Activated CD4-positive, alpha-beta T cell treated with anti-CD3 and anti-CD28 coated beads, Interleukin-2, amount 50 U/mL, for 48 hours (primary cell): ENCODE data around the gene LCLAT1.
"Not testable (repeated sequence)": the region's sequence is repeated elsewhere in the genome, so short reads cannot be mapped to it uniquely, and the experiment has no call there.

ENCODE experiments used
- DNase-seq, 2 experiments: peaks; one replicate each; pipeline ENCODE4 v3.0.0-alpha.2; 2020

Gene LCLAT1

DNA sequence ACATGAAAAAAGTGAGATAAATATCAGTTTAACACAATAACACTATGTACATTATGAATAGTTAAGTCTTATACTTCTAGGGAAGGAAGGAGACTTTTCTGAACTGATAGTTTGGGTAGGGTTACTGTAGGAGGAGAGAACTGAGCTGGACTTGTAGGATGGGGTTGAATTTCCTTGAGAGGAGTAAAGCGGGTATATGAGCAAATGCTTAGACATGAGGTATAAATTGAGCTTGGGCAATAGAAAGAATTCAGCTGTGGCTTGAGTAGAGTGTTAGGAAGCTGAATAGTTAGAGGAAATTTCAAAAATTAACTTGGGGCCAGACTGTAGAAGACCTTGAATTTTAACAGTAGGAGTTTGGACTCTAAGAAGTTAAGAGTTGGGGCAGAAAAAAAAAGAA lies 45.1 kb downstream of the LCLAT1 start:
- DNase-seq = no peak

DNA sequence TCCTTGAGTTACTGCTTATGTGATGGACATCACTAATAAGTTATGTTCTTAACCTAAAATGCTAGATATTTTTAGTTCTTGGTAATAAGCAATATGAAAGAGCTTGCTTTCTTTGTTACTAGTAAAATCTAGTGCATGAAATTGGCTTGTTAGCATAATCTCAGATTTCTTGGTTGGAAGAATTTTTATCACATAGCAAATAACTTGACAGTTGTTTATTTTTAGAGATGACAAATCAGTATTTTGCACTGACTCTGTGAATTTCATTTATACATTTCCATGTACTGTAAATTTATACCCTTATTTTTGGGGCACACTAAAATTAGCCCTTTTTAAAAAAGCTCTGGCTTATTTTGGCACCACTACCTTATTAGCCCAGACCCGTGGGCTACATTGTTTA lies 45.6 kb downstream of the LCLAT1 start:
- no peak for DNase-seq

- no peak for DNase-seq
These were observed 46.4 kb downstream of the LCLAT1 start for GRCh38 chr2:30493440-30493839.

- not testable (repeated sequence) for DNase-seq
These were observed 48.9 kb downstream of the LCLAT1 start for GRCh38 chr2:30495896-30496295.

- DNase-seq = no peak
These were observed 52.6 kb downstream of the LCLAT1 start for GRCh38 chr2:30499681-30500080.

GRCh38 chr2:30500699-30501098 lies 53.7 kb downstream of the LCLAT1 start:
- DNase-seq = no peak

GRCh38 chr2:30502310-30502709 lies 55.3 kb downstream of the LCLAT1 start:
- DNase-seq = no peak

- no peak for DNase-seq
These were observed 56.1 kb downstream of the LCLAT1 start for GRCh38 chr2:30503007-30503694.

- DNase-seq = no peak
These were observed 56.6 kb downstream of the LCLAT1 start for GRCh38 chr2:30503695-30504052.

GRCh38 chr2:30504731-30505130 lies 57.7 kb downstream of the LCLAT1 start:
- DNase-seq = no peak

DNA sequence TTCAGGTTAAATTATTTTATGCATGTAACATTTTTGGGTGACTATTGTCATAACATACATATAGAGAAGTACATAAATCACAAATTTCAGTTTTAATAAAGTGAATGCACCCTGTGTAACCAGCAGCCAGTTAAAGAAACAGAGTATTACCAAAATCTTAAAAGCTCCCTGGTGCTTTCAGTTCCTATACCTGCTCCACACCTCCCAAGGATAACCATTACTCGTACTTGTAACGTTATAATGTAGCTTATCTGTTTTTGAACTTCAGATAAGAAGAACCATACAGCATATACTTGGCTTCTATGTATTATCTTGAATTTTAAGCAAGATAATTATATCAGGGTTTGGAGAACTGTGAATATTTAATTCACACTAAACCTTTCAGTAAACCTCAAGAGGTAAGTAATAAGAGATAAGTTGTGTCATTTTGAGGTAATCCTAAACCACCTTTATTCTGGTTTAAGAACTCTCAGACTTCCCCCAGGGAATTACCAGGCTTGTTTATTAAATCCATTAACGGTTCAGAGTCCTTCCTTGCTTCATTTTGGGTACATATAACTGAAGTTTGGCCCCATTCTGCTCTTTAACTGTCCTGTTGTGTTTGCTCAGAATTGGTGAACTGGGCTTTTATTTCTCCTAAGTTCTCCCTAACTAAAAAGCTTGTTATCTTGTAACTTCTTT lies 58.6 kb downstream of the LCLAT1 start:
- DNase-seq = no peak

- not testable (repeated sequence) for DNase-seq
These were observed 60.4 kb downstream of the LCLAT1 start for GRCh38 chr2:30507460-30507859.

- DNase-seq = no peak
These were observed 62.7 kb downstream of the LCLAT1 start for GRCh38 chr2:30509716-30510115.

DNA sequence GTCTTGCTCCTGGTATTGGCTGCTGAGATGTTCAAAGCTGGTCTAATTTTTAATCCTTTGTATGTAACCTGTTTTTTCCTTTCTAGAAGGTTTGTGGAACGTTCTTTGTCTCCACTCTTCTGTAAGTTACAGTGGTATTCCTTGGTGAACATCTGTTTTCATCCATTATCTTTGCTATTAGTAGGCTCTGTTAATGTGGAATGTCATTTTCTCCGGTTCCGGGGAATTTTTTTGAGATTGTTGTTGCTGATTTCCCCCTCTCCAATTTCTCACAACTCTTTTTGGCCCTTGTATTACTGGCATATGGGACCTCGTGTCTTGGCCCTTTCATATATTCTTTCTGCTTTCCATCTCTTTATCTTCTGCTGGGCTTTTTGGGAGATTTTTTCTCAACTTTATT lies 63.4 kb downstream of the LCLAT1 start:
- no peak for DNase-seq

DNA sequence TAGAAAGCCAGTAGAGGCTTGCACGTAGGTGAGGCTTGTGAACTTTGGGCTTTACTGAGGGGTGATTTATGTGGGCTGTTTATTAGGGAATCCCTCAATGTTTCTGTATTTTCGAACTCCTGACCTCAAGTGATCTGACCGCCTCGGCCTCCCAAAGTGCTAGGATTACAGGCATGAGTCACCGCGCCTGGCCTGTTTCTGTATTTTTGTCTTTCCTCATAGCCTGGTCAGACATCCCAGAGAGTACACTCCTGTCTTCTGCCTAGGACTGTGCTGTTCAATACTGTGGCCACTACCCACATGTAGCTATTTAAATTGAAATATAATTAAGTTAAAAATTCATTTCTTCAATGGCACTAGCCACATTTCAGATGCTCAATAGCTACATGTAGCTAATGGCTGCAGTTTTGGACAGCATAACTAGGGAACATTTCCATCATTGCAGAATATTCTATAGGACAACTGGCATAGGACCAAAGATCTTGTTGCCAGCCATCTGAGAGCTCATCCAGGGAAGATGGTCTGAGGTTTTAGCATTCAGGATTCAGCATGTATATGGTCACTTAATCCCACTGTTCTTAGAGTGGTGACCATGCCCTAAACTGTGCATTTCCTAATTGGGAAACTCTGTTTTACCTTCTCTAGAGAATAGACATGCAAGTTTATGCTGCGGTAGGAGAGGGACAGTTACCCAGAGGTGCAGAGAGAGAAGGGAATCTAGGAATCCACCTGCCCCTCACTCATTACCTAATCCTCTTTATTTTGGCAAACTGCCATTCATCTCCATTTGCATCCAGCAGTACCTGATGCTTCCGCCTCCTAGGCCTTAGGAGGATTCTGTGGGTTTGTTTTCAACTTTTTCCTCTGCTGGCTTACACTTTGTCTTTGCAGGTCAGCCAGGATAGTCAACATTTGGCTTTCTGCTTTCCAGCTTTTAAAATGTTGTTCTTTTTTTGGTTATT lies 64.4 kb downstream of the LCLAT1 start:
- DNase-seq = no peak

GRCh38 chr2:30512243-30512886 lies 65.3 kb downstream of the LCLAT1 start:
- no peak for DNase-seq

- DNase-seq = not testable (repeated sequence)
These were observed 66.6 kb downstream of the LCLAT1 start for GRCh38 chr2:30513649-30514048.

- DNase-seq = no peak
These were observed 67.2 kb downstream of the LCLAT1 start for GRCh38 chr2:30514134-30514847.

DNA sequence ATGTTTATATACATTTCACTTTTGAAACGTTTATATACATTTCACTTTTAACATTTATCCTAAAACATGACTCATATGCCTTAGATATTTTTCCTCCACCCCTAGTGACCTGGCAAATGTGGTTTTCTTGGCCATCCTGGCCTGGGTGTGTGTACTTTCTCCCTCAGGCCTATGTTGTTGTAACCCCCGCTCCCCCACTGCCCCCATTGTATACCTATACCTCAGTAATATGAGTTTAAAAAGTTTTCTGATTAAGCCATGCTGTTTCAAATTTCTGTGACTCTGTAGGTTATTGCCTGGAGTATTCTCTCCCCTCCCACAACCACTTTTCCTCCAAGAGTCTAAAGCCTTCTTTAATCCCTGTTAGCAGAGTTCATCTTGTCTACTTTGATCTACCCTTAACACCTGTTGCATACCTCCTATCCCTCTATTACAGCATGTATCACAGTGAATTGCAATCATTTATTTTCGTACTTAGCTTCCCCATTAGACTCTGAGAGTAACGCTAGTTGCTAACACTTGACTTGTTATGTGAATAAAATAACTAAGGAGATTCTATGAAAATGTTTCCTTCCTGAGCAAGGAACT lies 67.9 kb downstream of the LCLAT1 start:
- DNase-seq = no peak

DNA sequence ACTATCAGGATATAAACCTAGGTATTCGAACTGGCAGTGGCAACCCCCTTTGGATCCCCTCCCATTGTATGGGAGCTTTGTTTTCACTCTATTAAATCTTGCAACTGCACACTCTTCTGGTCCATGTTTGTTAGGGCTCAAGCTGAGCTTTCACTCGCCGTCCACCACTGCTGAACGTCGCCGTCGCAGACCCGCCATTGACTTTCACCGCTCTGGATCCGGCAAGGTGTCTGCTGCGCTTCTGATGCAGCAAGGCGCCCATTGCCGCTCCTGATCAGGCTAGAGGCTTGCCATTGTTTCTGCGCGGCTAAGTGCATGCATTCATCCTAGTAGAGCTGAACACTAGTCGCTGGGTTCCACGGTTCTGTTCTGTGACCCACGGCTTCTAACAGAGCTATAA lies 69.1 kb downstream of the LCLAT1 start:
- DNase-seq = no peak

GRCh38 chr2:30519796-30520195 lies 72.8 kb downstream of the LCLAT1 start:
- DNase-seq = no peak

DNA sequence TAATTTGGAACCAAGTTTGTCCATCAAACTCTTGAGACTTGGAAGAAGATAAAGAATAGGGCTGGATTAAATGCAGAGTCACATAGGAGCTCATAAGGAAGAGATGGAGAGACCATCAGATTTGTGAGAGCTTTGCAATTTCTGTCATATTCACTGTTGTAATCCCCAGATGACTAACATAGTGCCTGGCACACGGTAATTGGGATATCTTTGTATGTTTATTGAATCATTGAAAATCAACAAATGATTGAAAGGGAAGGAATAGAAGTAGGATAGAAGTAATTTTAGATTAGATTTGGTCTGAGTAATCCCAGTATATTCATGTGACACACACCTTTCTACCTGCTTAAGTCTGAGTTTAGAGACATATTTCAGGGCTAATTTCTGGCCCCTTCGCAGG lies 75.4 kb downstream of the LCLAT1 start:
- DNase-seq = no peak
